Prostate gland (tissue), 2 donors: Measurements from ENCODE around the gene GULP1. TPM values are rescaled to one million over a fixed set of nuclear protein-coding genes. Genes with fewer than 3 reads are reported as not detected.
"Not testable (repeated sequence)": the region's sequence is repeated elsewhere in the genome, so short reads cannot be mapped to it uniquely, and the experiment has no call there.

Experiments
- DNase-seq: peaks from one replicate; pipeline ENCODE4 v3.0.0-alpha.2; 2019; ENCODE audit warnings: low spot score
- H3K27ac ChIP-seq, 2 donors: fragments of 200-600 bp; sonication (generic); 2 replicates each; pipeline ENCODE4 v1.5.1; 2017 to 2019
- H3K27me3 ChIP-seq: fragments of 200-600 bp; sonication (generic); replicated peaks from 2 replicates; pipeline ENCODE4 v1.5.1; 2019; ENCODE audit not compliant: insufficient read depth
- H3K36me3 ChIP-seq, 2 donors: fragments of 200-600 bp; sonication (generic); 1 replicate in 1 of 2; 2 replicates in 1 of 2; pipeline versions ENCODE4 v1.5.1 to v1.8.1; 2017 to 2019
- H3K4me1 ChIP-seq: fragments of 200-600 bp; sonication (generic); replicated peaks from 2 replicates; pipeline ENCODE4 v1.5.1; 2019
- H3K4me3 ChIP-seq, 2 donors: fragments of 200-600 bp; sonication (generic); 2 replicates each; pipeline ENCODE4 v1.5.1; 2017 to 2019
- H3K9me3 ChIP-seq: fragments of 200-600 bp; sonication (generic); 2 replicates; pipeline ENCODE4 v1.5.1; 2017
- CTCF ChIP-seq, 4 experiments: fragments of 200-600 bp in 2 of 4; fragments of 450-650 bp in 2 of 4; sonication (generic) in 2 of 4; IDR thresholded peaks; 1 replicate in 3 of 4; 2 replicates in 1 of 4; pipeline ENCODE4 v1.5.1; 2016 to 2019; ENCODE audit warnings: antibody characterized with exemption in 4 of 4, mild to moderate bottlenecking in 2 of 4, moderate library complexity in 2 of 4
- POLR2A ChIP-seq: fragments of 450-650 bp; IDR thresholded peaks from one replicate; pipeline ENCODE4 v1.6.1; 2016; ENCODE audit warnings: antibody characterized with exemption, mild to moderate bottlenecking
- POLR2AphosphoS5 ChIP-seq: sonication (generic); formaldehyde crosslinking; IDR thresholded peaks from one replicate; pipeline ENCODE4 v1.6.1; 2017; ENCODE audit warnings: antibody characterized with exemption
- WGBS: methylation state at CpG from one replicate; pipeline ENCODE4 v1.1.5; 2018; 5-methylcytosine and 5-hydroxymethylcytosine counted together
- intact Hi-C: fragments of 100-400 bp; cut with DNase I; formaldehyde crosslinking; loops from one replicate; pipeline ENCODE4 v1.14.2; 2022
- total RNA-seq, 2 donors: library from RNA; depleted of rRNA; stranded (reverse); fragments of >200 nt; gene quantifications; one replicate each; pipeline ENCODE4 v1.1.0, GENCODE V29; 2016

GULP1 gene
- total RNA-seq, 2 donors from 2014 or later = 29.3 to 45.4 TPM

GRCh38 chr2:188278388-188279092 is 13.1 kb upstream of the GULP1 start:
- no peaks in the 10 kb centered on the region for H3K9me3 ChIP-seq
- intact Hi-C loops = no loop called here
- no peak overlapping the region for H3K4me3 ChIP-seq
- no peaks in the 10 kb centered on the region for H3K36me3 ChIP-seq
- no peaks in the 10 kb centered on the region for H3K4me1 ChIP-seq
- H3K27ac ChIP-seq = no peak overlapping the region
- DNase-seq = no peak
- TF ChIP-seq POLR2A (no peak), POLR2AphosphoS5 (no peak), CTCF (IDR thresholded peaks at IDR 0.05) (no peak)
- no peaks in the 10 kb centered on the region for H3K27me3 ChIP-seq
- 65% methylated on average over 11 of the region's 11 CpGs for WGBS

- no peak for TF ChIP-seq CTCF (IDR thresholded peaks at IDR 0.05)
- TF ChIP-seq POLR2AphosphoS5 = no peak
- TF ChIP-seq POLR2A = no peak
These were observed 12.6 kb upstream of the GULP1 start for GRCh38 chr2:188279093-188279445.

GRCh38 chr2:188280811-188281222 is 10.9 kb upstream of the GULP1 start:
- Histone ChIP-seq H3K4me1 (no peaks in the 10 kb centered on the region), H3K9me3 (no peaks in the 10 kb centered on the region), H3K27ac (no peak overlapping the region), H3K36me3 (no peaks in the 10 kb centered on the region), H3K27me3 (no peaks in the 10 kb centered on the region), H3K4me3 (no peak overlapping the region)
- WGBS = 25% methylated on average over 2 of the region's 2 CpGs
- TF ChIP-seq CTCF (IDR thresholded peaks at IDR 0.05) = no peak
- peak; percentile 20 for TF ChIP-seq POLR2AphosphoS5
- intact Hi-C loops = no loop called here
- no peak for DNase-seq

More at GRCh38 chr2:188279093-188279445, 12.6 kb upstream of the GULP1 start:
- H3K36me3 ChIP-seq = no peaks in the 10 kb centered on the region
- H3K27ac ChIP-seq = no peak overlapping the region
- WGBS = 32% methylated on average over 2 of the region's 2 CpGs
- H3K9me3 ChIP-seq = no peaks in the 10 kb centered on the region
- H3K4me3 ChIP-seq = no peak overlapping the region
- no peaks in the 10 kb centered on the region for H3K4me1 ChIP-seq
- no peaks in the 10 kb centered on the region for H3K27me3 ChIP-seq
- intact Hi-C loops = no loop called here
- DNase-seq = no peak

- DNase-seq = no peak
- intact Hi-C loops = no loop called here
- Histone ChIP-seq H3K27ac (no peak overlapping the region), H3K36me3 (no peaks in the 10 kb centered on the region), H3K27me3 (no peaks in the 10 kb centered on the region), H3K9me3 (no peaks in the 10 kb centered on the region), H3K4me1 (no peaks in the 10 kb centered on the region), H3K4me3 (no peak overlapping the region)
- TF ChIP-seq POLR2A (no peak), POLR2AphosphoS5 (no peak), CTCF (IDR thresholded peaks at IDR 0.05) (no peak)
These were observed 8.8 kb upstream of the GULP1 start for GRCh38 chr2:188282907-188283306.

- H3K27me3 ChIP-seq, H3K4me1 ChIP-seq, H3K4me3 ChIP-seq, DNase-seq, H3K9me3 ChIP-seq, H3K27ac ChIP-seq, H3K36me3 ChIP-seq, intact Hi-C loops: not testable (repeated sequence)
- WGBS = 96% methylated on average over 3 of the region's 3 CpGs
These were observed 7.4 kb upstream of the GULP1 start for GRCh38 chr2:188284251-188284650.
